ES-I3 (cell line): ENCODE data around the gene CACNA1E.

Experiments
- H3K36me3 ChIP-seq: 2 replicates; pipeline ENCODE4 v1.6.1; 2013; ENCODE audit warnings: mild to moderate bottlenecking, low read length, control low read depth, moderate library complexity; ENCODE audit not compliant: insufficient read depth
- H3K4me1 ChIP-seq: 2 replicates; pipeline ENCODE4 v1.6.1; 2013; ENCODE audit warnings: mild to moderate bottlenecking, control low read depth, low read length; ENCODE audit not compliant: insufficient read depth
- H3K9ac ChIP-seq: 2 replicates; pipeline ENCODE4 v1.6.1; 2013; ENCODE audit warnings: low read depth, mild to moderate bottlenecking, low read length, moderate library complexity
- H3K9me3 ChIP-seq: 2 replicates; pipeline ENCODE4 v1.6.1; 2013; ENCODE audit warnings: mild to moderate bottlenecking, low read length, moderate library complexity; ENCODE audit not compliant: control insufficient read depth, insufficient read depth

The CACNA1E gene

DNA sequence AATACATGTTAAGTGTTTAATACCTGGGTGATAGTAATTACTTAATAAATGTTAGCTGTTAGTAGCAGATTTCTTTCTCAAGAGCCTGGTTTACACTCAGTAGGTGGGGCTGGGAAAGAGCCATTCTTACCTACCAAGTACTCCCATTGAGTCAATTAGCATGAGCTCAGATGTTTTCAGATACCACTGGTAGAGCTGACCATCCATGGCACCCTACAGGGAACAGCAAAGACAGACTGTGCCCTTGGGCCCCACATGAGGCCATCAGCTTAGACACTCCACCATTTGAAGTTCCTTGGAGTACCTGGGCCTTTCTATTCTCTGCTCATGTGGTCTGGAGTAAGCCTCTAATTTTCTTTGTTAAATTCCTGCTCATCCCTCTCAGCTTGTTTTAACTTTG is 179.3 kb downstream of the CACNA1E start:
- Histone ChIP-seq H3K4me1 (no peaks in the 10 kb centered on the region), H3K9ac (no peak overlapping the region), H3K9me3 (no peaks in the 10 kb centered on the region), H3K36me3 (no peaks in the 10 kb centered on the region)

GRCh38 chr1:181664543-181664942 is 181.2 kb downstream of the CACNA1E start:
- no peaks in the 10 kb centered on the region; the same call in 1 of the 2 replicates for H3K4me1 ChIP-seq
- H3K36me3 ChIP-seq: no peaks in the 10 kb centered on the region

DNA sequence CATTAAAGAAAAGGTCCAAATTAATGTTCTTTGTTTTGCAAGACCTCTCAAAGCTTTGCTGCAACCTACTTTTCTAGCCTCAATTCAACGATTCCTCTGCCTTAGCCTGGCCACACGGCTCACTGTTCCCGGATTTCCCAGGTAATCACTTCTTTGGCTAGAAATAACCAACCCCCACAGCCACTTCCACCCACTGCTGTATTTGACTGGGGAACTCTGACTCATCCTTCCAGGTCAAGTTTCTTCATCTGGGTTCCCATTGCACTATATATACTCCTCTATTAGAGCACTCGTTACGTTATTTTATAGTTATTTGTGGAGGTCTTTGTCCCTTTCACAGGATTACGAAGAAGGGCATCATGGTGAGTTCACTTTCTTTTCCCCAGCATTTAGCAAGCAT is 185.9 kb downstream of the CACNA1E start:
- no peak overlapping the region for H3K9ac ChIP-seq
- H3K9me3 ChIP-seq: no peaks in the 10 kb centered on the region
- H3K36me3 ChIP-seq: no peaks in the 10 kb centered on the region
- no peaks in the 10 kb centered on the region; the same call in 1 of the 2 replicates for H3K4me1 ChIP-seq

More at GRCh38 chr1:181664543-181664942, 181.2 kb downstream of the CACNA1E start:
- no peaks in the 10 kb centered on the region for H3K9me3 ChIP-seq
- H3K9ac ChIP-seq: no peak overlapping the region

DNA sequence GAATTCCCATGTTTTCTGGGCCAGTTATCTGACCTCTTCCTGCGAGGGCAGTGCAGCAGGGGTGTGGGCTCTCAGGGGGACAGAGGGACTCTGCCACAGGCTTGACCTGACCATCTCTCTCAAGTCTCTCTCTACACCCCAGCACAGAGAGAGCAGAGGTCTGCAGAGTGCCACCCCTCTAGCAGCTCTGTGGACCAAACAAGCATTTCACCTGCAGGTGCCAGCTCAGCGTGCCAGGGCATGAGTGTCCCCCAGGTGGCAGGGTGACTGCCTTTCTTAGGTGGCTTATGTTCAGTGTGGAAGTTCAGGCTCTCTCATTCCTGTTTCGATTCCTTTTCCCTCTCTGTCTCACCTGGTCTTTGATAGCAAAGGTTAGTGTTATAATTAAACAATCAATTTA is 191.3 kb downstream of the CACNA1E start:
- Histone ChIP-seq H3K4me1 (no peaks in the 10 kb centered on the region), H3K9ac (no peak overlapping the region), H3K36me3 (no peaks in the 10 kb centered on the region), H3K9me3 (no peaks in the 10 kb centered on the region)

DNA sequence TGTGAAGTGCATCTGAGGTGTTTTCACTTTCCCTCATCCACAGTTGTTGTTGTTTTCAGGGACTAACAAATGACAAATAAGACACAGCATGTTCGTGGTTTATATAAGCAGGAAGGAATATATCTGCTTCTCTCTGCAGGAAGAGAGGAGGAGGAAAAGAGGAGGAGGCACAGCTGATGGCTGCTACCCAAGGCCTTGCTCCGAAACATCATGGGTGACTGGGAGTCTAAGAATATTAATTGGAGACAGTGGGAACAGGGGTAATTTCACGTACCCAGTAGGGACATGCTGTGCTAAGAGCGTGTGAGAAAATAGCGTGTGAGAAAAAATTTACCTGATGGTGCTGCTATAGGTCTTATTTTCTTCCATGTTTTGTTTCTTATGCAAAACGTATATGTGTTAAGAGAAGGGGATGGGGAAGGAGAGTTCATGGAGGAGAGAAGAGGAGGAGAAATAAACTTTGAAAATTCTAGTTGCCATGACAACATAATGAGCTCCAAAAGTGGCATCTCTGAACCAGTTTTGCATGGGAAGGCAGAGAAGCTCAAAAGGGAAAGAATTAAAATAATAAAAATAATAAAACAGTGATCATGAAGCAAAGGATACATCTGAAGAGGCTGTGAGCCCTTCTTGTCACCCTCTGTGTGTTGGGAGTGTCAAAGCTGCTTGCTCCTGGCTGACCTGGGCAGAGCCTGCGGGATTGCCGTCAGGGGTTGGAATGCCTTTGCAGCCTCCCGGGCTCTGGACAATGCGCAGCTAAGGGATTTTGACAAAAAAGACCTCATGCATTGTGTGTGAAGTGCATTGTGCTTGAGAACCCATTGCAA is 192.0 kb downstream of the CACNA1E start:
- Histone ChIP-seq H3K4me1 (no peaks in the 10 kb centered on the region), H3K9ac (no peak overlapping the region), H3K9me3 (no peaks in the 10 kb centered on the region), H3K36me3 (no peaks in the 10 kb centered on the region)

GRCh38 chr1:181675918-181676190 is 192.5 kb downstream of the CACNA1E start:
- Histone ChIP-seq H3K9me3 (no peaks in the 10 kb centered on the region), H3K9ac (no peak overlapping the region), H3K4me1 (no peaks in the 10 kb centered on the region), H3K36me3 (no peaks in the 10 kb centered on the region)

DNA sequence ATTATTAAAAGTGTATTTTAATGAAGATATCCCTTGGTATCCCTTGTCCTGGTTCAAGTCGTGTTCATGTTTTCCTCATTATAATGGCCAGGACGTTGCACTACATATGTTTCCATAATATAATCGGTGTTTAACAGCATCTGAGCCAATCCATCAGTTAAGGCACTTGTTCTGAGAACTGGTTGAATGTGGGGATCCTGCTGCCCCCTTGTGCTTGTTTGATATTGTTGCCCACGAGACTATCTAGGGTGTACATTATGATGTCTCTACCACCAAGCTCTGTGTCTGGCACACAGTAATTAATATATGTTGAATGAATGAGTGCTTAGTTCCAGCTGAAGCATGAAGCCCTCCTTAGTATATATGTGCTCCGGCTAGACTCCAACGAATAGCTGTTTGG is 193.0 kb downstream of the CACNA1E start:
- H3K4me1 ChIP-seq: no peaks in the 10 kb centered on the region
- no peak overlapping the region for H3K9ac ChIP-seq
- no peaks in the 10 kb centered on the region for H3K36me3 ChIP-seq
- no peaks in the 10 kb centered on the region for H3K9me3 ChIP-seq

- Histone ChIP-seq H3K9ac (no peak overlapping the region), H3K4me1 (no peaks in the 10 kb centered on the region), H3K9me3 (no peaks in the 10 kb centered on the region), H3K36me3 (no peaks in the 10 kb centered on the region)
These were observed 197.0 kb downstream of the CACNA1E start for GRCh38 chr1:181680332-181680731.

DNA sequence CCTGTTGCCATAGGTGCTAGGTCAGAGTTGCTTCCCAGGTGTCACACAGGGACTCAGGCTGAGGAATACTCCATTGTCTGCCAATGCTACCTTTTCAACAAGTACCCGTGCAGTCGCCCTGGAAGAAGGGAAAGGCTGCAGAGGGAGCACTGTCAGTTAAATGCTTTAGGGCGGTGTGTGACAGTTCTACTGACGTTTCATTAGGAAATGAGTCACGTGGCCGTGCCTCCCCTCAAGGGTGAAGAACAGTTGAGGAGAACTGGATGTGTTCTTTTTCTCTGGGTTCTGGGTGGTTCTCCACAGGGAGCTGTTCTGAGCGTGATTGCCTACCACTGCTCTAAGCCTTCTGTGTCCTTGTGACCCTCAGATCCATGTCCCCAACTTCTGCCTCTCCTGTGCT is 197.6 kb downstream of the CACNA1E start:
- Histone ChIP-seq H3K9ac (no peak overlapping the region), H3K4me1 (no peaks in the 10 kb centered on the region), H3K36me3 (no peaks in the 10 kb centered on the region), H3K9me3 (no peaks in the 10 kb centered on the region)

DNA sequence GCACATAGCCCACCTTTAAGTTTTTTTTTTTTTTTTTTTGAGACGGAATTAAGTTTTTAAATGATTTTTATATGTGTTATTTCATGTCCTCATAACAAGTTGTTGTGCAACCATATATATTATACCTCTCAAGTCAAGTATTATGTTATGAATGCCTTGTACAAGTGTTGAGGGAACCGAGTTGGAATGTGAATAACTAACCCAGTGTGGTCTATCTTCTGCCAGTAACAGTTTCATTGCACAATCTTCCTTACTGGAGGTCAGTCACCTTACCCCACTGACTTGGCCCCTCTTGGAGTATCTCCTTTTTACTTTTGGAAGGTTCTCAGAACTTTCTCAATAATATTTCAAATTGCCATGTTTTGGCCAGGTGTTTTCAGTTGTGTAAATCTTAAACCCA is 201.9 kb downstream of the CACNA1E start:
- H3K9ac ChIP-seq: no peak overlapping the region
- H3K4me1 ChIP-seq: no peaks in the 10 kb centered on the region
- H3K9me3 ChIP-seq: no peaks in the 10 kb centered on the region
- H3K36me3 ChIP-seq: no peaks in the 10 kb centered on the region

DNA sequence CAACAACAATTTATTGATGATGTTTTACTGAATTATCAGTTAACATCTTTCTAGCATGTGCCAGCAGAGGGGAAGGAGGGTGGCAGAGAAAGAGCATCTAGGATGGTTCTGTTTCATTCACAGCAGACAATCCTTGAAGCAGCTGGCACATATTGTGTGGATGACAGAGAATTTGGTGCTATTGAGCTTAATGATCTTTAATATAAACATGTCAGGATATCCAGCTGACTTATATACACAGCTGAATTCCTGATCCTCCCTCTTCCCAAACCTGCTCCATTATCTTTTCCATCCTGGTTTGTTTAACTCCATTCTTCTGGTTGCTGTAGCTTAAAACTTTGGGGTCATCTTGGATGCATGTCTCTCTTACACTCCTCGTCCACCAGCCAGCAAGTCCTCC is 218.6 kb downstream of the CACNA1E start:
- Histone ChIP-seq H3K9ac (no peak overlapping the region), H3K36me3 (no peaks in the 10 kb centered on the region), H3K9me3 (no peaks in the 10 kb centered on the region), H3K4me1 (no peaks in the 10 kb centered on the region)

- Histone ChIP-seq H3K9ac (no peak overlapping the region), H3K36me3 (no peaks in the 10 kb centered on the region), H3K9me3 (no peaks in the 10 kb centered on the region), H3K4me1 (no peaks in the 10 kb centered on the region)
These were observed 221.2 kb downstream of the CACNA1E start for GRCh38 chr1:181704546-181704945.

DNA sequence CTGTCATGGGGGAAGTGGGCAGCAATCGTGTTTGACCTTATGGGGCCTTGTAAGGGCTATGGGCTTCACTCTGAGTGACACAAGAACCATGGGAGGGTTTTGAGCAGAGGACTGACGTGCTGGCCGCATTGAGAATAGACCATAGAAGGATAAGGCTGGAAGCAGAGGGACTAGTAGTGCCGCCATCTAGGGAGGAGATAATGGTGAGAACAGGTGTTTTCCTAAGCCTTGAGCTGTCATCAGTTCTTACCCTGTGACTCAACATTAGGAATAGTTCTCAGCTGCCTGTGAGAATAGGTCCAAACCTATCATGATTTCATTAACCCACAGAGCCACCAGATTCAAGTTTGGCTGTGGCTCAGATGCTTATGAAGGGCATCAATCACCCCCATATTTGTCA is 228.5 kb downstream of the CACNA1E start:
- no peaks in the 10 kb centered on the region for H3K36me3 ChIP-seq
- H3K9me3 ChIP-seq: no peaks in the 10 kb centered on the region
- no peak overlapping the region for H3K9ac ChIP-seq
- H3K4me1 ChIP-seq: peaks cover 23% of the 10 kb centered on the region

DNA sequence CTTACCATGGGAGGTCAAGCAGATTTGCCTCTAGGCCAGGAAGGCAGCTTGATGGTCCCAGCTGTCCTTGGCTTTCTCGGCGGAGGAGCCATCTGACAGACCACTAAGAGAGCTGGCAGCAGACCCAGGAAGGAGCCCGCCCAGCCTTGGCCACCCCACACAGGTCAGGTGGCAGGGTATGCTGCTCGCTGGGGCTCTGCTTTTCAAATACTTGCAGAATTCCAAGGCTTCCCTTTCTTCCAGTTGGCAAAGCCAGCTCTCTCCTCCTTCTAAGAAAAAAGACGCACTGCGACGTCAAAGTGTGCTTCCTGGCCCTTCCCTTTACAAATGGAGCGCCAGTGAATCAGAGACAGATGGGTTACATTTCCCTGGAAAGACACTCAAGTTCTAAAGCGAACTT is 229.4 kb downstream of the CACNA1E start:
- Histone ChIP-seq H3K9me3 (no peaks in the 10 kb centered on the region), H3K4me1 (peaks cover 30% of the 10 kb centered on the region), H3K9ac (no peak overlapping the region), H3K36me3 (no peaks in the 10 kb centered on the region)

DNA sequence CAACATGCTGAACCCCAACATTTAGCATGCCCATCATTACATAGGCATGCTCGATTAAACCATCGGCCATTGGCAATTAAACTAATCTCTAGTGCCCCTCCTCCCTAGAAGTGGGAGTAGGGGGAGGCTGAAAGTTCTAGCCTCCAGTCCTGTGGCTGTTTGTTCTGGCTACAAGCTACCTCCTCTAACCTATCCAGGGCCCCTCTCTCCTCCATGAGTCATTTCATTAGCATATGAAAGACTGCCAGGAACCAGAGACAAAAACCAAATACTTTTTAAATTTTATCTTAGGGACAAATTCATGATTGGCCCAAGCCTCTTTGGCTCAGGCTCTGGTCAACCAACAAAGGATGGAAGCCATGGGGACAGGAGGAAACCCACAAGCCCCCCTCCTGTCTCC is 231.1 kb downstream of the CACNA1E start:
- Histone ChIP-seq H3K9me3 (no peaks in the 10 kb centered on the region), H3K4me1 (peaks cover 35% of the 10 kb centered on the region), H3K9ac (no peak overlapping the region), H3K36me3 (no peaks in the 10 kb centered on the region)

GRCh38 chr1:181718034-181718433 is 234.7 kb downstream of the CACNA1E start:
- no peaks in the 10 kb centered on the region for H3K36me3 ChIP-seq
- no peaks in the 10 kb centered on the region for H3K9me3 ChIP-seq
- peaks cover 32% of the 10 kb centered on the region for H3K4me1 ChIP-seq
- no peak overlapping the region for H3K9ac ChIP-seq
